GM04503 (cell line): ENCODE measurements around the gene LUC7L.
"Not testable (repeated sequence)": the region's sequence is repeated elsewhere in the genome, so short reads cannot be mapped to it uniquely, and the experiment has no call there.

ENCODE experiments used
- DNase-seq: peaks from one replicate; pipeline ENCODE4 v3.0.0-alpha.2; 2012; ENCODE audit warnings: low read depth

The LUC7L gene, protein sequence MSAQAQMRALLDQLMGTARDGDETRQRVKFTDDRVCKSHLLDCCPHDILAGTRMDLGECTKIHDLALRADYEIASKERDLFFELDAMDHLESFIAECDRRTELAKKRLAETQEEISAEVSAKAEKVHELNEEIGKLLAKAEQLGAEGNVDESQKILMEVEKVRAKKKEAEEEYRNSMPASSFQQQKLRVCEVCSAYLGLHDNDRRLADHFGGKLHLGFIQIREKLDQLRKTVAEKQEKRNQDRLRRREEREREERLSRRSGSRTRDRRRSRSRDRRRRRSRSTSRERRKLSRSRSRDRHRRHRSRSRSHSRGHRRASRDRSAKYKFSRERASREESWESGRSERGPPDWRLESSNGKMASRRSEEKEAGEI

DNA sequence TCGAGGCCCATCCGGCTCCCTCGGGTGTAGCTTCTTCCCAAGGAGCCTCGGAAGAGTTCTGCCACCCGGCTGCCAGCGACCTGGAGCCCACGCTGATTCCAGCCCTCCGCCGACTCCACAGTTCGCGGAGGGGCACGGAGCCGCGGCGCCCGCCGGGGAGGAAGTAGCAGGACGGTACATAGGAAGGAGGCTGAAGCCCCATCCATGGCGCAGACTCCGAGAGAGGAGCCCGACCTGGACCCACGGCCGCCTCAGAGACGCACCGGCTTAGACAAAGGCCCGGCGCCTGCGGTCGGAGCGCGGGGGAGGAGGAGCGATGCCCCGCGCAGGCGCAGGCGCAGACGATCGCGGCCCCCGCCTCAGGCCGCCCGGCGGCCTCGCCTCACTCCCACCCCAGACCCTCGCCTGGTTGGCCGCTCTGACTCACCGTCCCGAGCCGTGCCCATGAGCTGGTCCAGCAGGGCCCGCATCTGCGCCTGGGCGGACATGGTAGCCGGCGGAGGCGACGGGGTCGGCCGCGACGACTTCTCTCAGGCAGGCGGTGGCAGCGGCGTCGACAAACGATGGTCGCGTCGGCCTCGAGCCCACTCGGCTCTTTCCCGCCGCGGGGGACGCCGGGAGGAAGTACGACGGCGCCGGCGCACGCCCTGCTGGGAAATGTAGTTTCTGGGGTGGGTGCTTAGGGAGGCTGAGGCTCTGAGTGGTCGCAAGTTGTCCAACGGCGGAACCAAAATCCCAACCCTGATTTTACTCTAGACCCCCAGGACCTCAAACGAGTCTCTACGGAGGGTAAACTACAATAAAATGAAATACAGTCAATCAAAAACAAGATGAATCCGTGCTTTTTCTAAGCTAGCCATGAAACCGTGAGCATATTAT lies at the start of gene LUC7L:
LUC7L (minus strand) TSS at position 598 of the 879 bp plus-strand sequence; CDS start at position 488, 110 bp downstream.
- DNase-seq, result peak; percentile 45

DNA sequence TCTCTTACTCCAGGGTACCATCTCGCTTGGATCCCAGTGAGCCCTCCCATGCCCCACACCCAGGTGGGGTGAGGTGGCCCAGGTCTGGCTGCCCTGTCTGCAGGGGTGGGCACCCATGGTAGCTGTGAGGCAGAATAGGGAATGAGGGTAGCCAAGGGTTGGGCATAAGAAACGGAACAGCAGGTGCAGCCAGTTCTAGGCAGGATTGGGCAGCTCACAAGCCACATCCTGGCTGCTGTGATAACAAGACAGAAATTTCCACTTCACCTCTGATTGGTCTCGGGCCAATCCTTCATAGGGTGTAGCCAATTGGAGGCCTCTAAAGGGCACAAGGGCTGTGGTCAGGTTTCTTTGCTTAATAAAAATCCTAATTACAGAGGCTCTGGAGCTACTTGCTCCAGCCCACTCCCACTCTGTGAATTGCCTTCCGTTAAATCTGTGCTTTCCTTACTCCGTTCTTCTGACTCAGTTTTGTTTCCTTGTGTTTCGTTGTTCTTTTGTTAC lies 49.7 kb upstream of the LUC7L start:
- no peak for DNase-seq

DNA sequence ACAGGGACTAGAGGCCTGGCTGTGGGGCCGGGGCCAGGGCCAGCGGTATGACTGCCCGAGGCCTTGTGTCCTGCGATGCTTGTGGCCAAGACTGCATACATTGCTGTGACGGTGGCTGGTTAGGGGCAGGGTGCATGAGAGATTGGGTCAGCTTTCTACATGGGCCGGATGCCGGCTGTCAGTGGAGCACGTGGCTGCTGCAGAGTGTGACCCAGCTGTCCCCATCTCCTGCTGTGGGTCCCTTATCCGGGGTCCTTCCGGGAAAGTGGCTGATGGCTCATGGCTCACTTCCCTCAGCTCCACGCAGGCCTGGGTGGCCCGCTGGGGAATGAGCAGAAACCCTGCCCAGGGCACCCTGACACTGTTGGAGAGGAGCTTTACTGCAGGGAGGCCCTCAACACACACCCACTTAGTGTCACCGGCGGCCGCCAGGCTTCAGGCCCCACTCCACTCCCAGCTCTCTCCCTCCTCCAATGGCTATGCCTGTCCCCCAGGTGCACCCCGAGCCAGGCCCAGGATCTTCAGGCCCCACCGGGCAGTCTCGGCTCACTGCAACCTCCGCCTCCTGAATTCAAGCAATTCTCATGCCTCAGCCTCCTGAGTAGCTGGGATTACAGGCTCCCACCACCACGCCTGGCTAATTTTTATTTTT lies 47.3 kb upstream of the LUC7L start:
- DNase-seq, result no peak

DNA sequence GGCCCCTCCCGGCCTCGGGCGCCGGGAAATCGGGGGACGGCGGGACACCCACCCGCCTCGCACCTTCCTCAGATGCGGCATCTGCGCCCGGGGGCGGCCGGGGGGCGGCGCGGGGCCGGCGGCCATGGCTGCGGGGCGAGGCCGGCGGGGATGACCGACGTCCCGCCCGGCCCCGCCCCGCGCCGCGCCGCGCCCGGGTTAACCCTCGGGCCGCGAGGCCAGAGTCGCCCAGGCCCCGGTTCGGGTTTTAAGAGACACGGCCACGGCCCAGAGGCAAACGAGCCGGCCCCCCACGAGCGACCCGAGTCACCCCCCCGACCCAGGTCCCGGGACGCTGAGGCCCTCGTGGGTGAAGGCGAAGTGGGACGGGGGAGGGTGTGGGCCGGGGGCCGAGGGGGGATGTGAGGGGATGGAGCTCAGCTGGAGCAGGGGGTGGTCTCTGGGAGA lies 46.6 kb upstream of the LUC7L start, which contains the start of gene RGS11:
RGS11 (minus strand) TSS at position 159 of the 447 bp plus-strand sequence; CDS start at position 126, 33 bp downstream.
- no peak for DNase-seq

DNA sequence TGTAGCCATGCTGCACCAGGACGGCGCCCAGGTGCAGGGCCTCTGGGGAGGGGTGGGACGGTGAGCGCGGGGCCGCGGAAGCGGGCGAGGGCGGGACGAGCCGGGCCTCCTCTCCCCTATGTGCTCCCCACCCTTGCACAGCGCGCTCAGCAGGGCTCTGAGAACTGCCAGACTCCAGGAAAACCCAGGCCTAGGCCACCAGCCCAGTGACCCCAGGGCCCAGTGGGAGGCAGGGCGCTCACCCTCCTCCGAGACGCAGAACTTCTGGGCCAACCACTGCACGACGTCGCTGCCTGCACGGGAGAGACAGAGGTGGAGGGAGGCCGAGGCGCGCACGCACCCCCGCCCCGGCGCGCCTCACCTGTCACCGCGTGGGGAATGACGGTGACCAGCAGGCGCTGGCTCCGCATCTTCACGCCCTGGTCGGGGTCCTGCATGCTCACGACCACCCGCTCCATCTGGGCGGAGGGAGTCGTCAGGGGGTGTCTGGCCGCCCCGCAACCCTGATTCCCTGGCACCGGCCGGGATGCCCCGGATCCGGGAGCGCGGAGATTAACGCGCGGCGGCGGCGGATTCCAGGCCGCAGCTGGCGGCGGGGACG lies 45.9 kb upstream of the LUC7L start:
- DNase-seq, result no peak

GRCh38 chr16:273547-274421 lies 44.5 kb upstream of the LUC7L start:
- no peak for DNase-seq

DNA sequence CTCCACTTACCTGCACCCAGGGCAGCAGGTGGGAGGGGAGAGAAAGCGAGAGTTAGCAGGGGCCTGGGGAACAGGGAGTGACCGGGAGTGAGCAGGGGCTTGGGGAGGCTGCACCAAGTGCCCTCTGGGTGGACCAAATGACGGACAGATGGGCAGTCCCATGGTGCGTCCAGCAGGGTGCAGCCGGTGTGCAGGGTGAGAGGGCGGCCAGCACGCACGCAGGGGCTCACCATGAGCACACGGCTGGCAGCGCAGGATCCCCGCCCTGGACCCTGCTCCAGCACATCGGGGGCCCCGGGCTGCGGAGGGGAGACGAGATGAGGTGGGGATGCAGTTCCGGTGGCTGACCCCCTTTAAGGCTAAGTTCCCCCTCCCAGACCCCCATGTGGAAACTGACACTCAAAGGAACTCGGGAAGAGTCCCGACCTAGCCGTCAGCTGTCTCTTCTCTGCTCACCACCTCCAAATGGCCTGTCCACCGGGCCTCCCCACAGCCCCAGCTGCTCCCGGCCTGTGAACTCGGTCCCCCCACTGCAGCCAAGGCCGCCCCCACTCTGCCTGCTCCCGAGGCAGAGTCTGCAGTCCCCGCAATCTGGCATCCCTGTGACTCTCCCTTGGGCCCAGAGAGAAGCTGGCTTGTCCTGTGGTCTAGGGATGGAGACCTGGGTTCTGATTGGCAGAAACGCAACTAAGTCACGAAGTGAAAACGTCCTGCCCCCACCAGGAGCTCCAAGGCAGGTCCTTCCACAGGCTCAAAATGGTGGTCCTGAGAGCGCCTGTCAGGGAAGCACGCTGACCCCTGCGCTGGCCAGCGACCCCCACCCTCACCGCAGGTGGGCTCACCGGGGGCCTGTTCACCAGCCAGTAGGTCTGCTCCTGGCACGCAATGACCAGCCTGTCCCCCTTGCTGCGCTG lies 43.6 kb upstream of the LUC7L start:
- no peak for DNase-seq

GRCh38 chr16:270381-271255 lies 41.4 kb upstream of the LUC7L start:
- DNase-seq, result no peak

- no peak for DNase-seq
Observed at GRCh38 chr16:269061-269796, 40.0 kb upstream of the LUC7L start.

GRCh38 chr16:268141-269053 lies 39.1 kb upstream of the LUC7L start:
- no peak for DNase-seq

- not testable (repeated sequence) for DNase-seq
Observed at GRCh38 chr16:267562-267961, 38.3 kb upstream of the LUC7L start.

- DNase-seq, result no peak
Observed at GRCh38 chr16:266258-267164, 37.3 kb upstream of the LUC7L start.

GRCh38 chr16:265711-266110 lies 36.5 kb upstream of the LUC7L start:
- DNase-seq, result no peak

GRCh38 chr16:265002-265529 lies 35.8 kb upstream of the LUC7L start:
- DNase-seq, result no peak

GRCh38 chr16:264440-264951 lies 35.2 kb upstream of the LUC7L start:
- DNase-seq, result no peak
